ENCODE results near the gene RNF225. TPM values are rescaled to one million over a fixed set of nuclear protein-coding genes. Genes with fewer than 3 reads are reported as not detected.

RNF225 gene
- polyA plus RNA-seq, 1 experiment, result not detected

- Histone ChIP-seq H3K4me3 (ENCODE audit: low read depth, low read length) (peak overlapping the region; percentile 35), H3K27me3 (ENCODE audit: control insufficient read depth, insufficient read depth, low read length) (peaks cover 25% of the 10 kb centered on the region), H3K27ac (ENCODE audit: low read depth, low read length) (no peak overlapping the region), H3K9me3 (ENCODE audit: control insufficient read depth, insufficient read depth, low read length) (peaks cover 23% of the 10 kb centered on the region; the same call in 1 of the 2 replicates)
- POLR2A ChIA-PET, result interaction anchor here (1.2 to 1.6 kb wide), 2 partner anchors 9 to 199 kb away, joined by 3 to 7 read pairs; partner anchors contain the start of gene CHMP2A
- no peak for TF ChIP-seq CTCF (IDR thresholded peaks at IDR 0.05; ENCODE audit: low read depth, low read length)
- no peak for DNase-seq (ENCODE audit: low read depth, low spot score)
- CTCF ChIA-PET, result no interaction called here
These were observed 39.3 kb upstream of the RNF225 start for GRCh38 chr19:58355908-58356765.

GRCh38 chr19:58356766-58357480, 38.5 kb upstream of the RNF225 start:
- POLR2A ChIA-PET, result interaction anchor here (1.2 to 1.6 kb wide), 2 partner anchors 10 to 198 kb away, joined by 3 to 7 read pairs; partner anchors contain the start of gene CHMP2A
- Histone ChIP-seq H3K9me3 (ENCODE audit: control insufficient read depth, insufficient read depth, low read length) (peaks cover 19% of the 10 kb centered on the region; the same call in 1 of the 2 replicates), H3K27me3 (ENCODE audit: control insufficient read depth, insufficient read depth, low read length) (peaks cover 25% of the 10 kb centered on the region), H3K27ac (ENCODE audit: low read depth, low read length) (no peak overlapping the region), H3K4me3 (ENCODE audit: low read depth, low read length) (peak overlapping the region; percentile 35; the same call in 1 of the 2 replicates)
- no peak for TF ChIP-seq CTCF (IDR thresholded peaks at IDR 0.05; ENCODE audit: low read depth, low read length)
- CTCF ChIA-PET, result no interaction called here
- DNase-seq (ENCODE audit: low read depth, low spot score), result no peak

GRCh38 chr19:58357481-58358145, 37.8 kb upstream of the RNF225 start:
- no peak overlapping the region for H3K4me3 ChIP-seq (ENCODE audit: low read depth, low read length)
- DNase-seq (ENCODE audit: low read depth, low spot score), result no peak
- POLR2A ChIA-PET, result no interaction called here
- TF ChIP-seq CTCF (IDR thresholded peaks at IDR 0.05; ENCODE audit: low read depth, low read length), result no peak
- H3K9me3 ChIP-seq (ENCODE audit: control insufficient read depth, insufficient read depth, low read length), result peaks cover 19% of the 10 kb centered on the region; the same call in 1 of the 2 replicates
- H3K27me3 ChIP-seq (ENCODE audit: control insufficient read depth, insufficient read depth, low read length), result peaks cover 25% of the 10 kb centered on the region
- H3K27ac ChIP-seq (ENCODE audit: low read depth, low read length), result no peak overlapping the region
- CTCF ChIA-PET, result no interaction called here

GRCh38 chr19:58361900-58362271, 33.6 kb upstream of the RNF225 start:
- POLR2A ChIA-PET, result interaction anchor here (0.6 to 2.3 kb wide), 11 partner anchors 12 to 158 kb away, joined by 3 to 17 read pairs (median 6); partner anchors contain the start of genes ERVK3-1, ZBTB45, ZNF584 and ZNF837
- DNase-seq (ENCODE audit: low read depth, low spot score), result no peak

More at GRCh38 chr19:58361900-58362271, 33.6 kb upstream of the RNF225 start:
- 0 out of 2 replicates have a peak, but pooled peaks have one; percentile 24 for TF ChIP-seq CTCF (IDR thresholded peaks at IDR 0.05; ENCODE audit: low read depth, low read length)
- H3K9me3 ChIP-seq (ENCODE audit: control insufficient read depth, insufficient read depth, low read length), result peaks cover 7% of the 10 kb centered on the region; the same call in 1 of the 2 replicates
- peaks cover 10% of the 10 kb centered on the region for H3K27me3 ChIP-seq (ENCODE audit: control insufficient read depth, insufficient read depth, low read length)
- peak overlapping the region; percentile 77 for H3K4me3 ChIP-seq (ENCODE audit: low read depth, low read length)
- H3K27ac ChIP-seq (ENCODE audit: low read depth, low read length), result peak overlapping the region; percentile 97
- CTCF ChIA-PET, result no interaction called here
